ENCODE measurements around the gene SIRPA.
"Not testable (repeated sequence)": the region's sequence is repeated elsewhere in the genome, so short reads cannot be mapped to it uniquely, and the experiment has no call there.

The SIRPA gene

DNA sequence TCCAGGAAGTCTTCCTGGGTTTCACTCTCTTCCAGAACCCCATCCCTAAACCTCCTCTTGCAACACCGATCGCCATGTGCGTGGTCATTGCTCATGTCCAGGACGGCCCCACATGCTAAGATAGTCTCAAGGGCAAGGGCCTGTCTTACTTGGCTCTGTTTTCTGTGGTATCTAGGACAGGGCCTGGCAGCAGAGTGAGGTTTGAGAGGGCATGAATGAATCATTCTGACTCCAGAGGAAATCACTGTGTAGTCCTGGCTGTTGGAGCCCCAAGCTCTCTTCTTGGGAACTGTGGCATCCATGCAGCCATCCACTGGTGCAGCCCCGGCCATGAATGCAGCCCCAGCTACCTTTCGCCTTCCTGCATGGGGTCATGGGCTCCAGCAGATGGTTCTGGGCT is 12.4 kb downstream of the SIRPA start:
- no peak for DNase-seq (ENCODE audit: low read depth)

DNA sequence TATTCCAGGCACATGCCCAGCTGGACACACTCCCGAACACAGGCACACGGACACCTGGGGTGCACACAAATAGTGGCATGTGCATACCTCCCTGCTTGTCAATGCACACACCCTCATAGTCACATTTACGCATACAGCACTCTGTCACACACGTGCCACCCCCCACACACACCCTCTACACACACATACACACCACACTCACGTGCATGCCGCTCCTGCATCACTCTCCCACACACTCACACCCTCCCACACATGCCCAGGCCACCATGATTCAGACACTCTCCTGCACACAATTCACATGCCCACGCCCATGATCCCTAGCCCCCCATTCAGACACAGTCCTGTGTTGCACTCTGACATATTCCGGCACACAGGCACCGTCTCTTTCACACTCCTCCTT is 13.0 kb downstream of the SIRPA start:
- DNase-seq (ENCODE audit: low read depth) = no peak

DNA sequence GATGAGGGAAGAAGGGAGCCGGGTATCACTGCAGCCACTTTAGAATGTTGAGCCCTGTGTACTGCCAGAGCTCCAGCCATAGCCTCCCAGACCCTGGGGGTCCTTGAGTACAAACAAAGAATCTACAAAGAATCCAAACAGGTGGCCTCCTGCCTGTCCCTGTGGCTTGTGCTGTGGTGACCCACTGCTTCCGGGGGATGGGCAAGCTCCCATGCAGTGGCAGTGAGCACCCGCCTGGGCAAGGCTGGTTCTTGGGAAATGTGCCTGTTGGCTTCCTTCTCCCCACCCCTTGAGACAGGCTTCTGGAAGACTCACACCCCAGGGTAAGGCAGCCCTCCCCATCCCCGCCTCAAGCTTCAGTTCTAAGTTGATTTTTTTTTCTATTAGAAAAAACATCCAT is 13.9 kb downstream of the SIRPA start:
- no peak for DNase-seq (ENCODE audit: low read depth)

DNA sequence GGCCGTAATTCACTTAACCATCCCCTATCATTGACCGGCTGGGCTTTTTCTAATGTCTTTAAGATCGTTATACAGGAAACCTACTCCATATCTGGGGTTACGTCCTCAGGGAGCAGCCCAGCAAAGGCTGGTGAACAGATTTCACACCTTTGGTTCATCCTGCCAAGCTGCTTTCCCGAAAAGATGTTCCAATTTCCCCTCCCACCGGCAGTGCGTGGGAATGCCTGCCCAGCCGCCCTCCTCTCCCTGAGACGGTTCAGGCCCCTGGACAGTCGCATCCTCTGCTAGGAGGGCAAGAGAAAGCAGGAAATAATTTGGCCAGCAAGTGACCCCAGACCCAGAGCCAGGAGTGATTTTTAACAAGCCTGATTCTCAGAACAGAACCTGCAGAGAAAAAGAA is 16.3 kb downstream of the SIRPA start:
- DNase-seq (ENCODE audit: low read depth) = no peak

DNA sequence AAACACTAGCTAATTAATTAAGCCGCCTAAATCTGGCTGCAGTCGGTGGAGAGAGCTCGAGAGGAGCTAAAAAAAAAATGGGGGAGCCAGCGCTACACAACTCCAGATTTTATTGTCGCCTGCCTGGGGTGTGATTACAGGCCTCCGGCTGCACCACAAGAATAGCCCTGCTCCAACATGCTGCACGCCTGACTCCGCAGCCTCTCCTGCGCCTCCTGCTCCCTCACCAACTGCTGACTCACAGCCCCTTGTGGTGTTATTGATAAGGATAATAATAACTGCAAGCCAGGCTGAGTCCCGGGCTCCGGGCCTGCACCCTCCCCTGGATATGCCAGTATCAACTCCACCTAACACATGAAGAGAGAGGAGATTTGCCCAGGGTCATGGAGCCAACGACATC is 16.8 kb downstream of the SIRPA start:
- DNase-seq (ENCODE audit: low read depth) = no peak

DNA sequence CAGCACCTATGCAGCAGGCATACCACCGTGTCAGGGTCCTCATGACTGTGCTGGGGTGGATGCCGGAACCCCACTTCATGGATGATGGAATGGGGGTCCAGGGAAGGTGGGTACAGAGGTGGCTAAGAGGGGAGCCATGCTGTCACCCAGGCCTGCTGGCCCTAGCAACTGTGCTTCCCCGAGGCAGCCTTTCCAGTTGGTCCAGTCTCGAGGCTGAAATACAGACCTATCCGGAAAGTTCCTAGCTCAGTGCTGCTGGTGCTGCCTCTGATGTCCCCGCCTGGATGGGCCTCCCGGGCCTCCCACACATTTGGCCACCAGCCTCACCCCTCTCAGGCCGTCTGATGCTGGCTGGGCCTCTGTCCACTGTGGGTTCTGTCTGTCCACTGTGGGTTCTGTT is 17.4 kb downstream of the SIRPA start:
- DNase-seq (ENCODE audit: low read depth) = no peak

DNA sequence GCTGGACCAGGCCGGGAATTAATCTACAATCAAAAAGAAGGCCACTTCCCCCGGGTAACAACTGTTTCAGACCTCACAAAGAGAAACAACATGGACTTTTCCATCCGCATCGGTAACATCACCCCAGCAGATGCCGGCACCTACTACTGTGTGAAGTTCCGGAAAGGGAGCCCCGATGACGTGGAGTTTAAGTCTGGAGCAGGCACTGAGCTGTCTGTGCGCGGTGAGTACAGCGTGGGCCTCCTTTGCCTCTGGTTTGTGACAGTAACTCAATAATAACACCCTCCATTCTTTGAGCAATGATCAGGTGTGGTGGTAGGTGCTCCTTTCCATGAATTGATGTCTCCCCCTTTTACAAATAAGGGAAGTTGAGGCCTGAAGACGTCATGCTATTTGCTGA is 20.0 kb downstream of the SIRPA start:
- not testable (repeated sequence) for DNase-seq (ENCODE audit: low read depth)

DNA sequence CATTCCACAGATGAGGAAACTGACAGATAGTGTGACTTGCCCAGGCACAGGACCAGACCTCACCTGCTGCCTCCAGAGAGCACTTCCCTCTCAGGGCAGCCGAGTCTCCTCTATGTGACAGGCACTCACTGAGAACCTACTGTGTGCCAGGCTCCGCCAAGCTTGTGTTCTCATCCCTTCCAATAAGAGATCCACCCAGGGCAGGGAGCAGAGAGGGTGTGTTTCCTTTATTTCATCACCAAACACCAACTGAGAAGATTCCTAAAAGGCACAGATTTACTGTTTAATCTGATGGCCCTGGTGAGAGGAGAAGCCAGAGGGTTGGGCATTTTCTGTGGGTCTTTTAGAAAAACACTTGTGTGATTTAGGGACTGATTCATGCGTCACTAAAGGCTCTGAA is 20.5 kb downstream of the SIRPA start:
- no peak for DNase-seq (ENCODE audit: low read depth)

DNA sequence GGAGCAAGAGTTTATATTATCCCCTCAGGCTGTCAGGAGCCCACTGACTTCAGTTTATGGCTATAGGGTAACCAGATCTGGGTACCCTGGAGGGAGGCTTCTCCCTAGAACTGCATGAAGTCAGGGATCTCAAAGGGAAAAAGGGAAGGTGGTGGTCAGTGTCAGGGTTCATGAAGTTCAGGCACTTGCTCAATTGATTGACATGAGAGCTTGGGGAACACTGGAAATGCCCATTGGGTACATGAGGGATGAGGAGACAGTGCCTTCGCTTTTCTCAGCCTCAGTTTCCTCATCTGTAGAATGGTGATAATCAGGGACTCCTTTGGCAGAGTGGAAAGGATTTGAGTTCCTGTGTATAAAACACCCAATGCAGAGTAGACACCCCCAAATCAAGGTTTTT is 22.6 kb downstream of the SIRPA start:
- DNase-seq (ENCODE audit: low read depth) = no peak

DNA sequence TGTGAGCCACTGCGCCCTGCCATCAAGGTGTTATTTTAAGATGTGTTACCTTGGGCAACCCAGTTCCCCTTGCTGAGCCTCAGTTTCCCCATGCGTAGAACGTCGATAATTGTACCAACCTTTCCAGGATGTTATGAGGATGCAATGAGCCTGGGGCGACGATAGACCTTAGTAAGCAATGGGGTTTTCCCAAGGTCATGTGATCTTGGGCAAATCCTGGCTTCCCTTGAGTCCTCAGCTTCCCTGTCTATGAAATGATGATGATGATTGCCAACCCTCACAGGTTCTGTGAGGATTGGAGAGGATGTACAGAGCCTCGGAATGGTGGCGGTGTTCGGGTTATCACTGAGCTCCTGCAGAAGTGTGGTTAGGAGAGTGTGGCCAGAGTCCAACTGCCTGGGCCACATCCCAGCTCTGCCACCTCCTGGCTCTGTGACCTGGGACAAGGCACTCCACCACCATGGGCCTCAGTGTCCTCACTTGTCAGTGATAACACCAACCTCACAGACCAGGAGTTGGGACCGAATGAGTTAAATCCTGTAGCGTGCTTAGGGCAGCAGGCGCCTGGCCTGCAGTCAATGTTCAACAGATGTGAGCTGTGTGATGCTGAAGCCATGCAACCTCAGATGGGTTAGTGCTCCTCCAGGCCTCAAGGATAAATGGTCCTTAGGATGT is 23.4 kb downstream of the SIRPA start:
- DNase-seq (ENCODE audit: low read depth) = no peak

DNA sequence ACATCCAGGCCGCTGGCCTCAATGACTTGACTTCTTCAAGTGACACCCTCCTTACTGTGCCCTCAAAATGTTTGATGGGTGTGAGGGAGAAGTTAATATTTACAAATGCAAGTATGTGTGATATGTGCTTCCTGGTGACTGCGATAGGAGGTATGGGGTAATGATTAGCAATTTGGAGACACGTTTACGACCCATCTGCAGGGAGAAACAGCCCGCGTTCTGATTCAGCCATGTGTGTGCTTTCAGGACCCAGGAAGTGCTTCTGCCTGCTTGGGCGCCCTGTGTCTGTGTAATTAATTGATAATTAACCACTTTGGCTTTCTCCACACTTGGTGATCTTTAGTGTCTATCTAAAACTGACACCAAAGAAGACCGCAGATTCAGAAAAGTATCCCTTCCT is 25.0 kb downstream of the SIRPA start:
- no peak for DNase-seq (ENCODE audit: low read depth)

DNA sequence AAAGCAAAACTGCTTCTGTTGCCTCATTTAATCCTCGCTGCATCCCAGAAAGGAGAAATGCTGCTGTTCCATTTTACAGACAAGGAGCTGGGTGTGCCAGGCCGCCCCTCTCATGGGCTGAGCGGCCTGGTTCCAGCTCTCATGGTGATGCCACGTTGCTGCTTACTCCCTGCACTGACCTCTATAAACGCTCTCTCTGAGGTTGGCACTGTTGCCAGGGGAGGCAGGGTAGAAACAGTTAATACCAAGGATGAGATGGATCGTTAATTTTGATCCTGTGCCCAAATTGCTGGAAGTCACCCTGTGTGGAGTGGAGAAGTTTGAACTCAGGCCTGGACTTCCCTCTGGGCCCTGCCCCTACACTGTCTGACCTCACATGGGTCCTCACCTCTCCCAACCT is 25.6 kb downstream of the SIRPA start:
- no peak for DNase-seq (ENCODE audit: low read depth)

DNA sequence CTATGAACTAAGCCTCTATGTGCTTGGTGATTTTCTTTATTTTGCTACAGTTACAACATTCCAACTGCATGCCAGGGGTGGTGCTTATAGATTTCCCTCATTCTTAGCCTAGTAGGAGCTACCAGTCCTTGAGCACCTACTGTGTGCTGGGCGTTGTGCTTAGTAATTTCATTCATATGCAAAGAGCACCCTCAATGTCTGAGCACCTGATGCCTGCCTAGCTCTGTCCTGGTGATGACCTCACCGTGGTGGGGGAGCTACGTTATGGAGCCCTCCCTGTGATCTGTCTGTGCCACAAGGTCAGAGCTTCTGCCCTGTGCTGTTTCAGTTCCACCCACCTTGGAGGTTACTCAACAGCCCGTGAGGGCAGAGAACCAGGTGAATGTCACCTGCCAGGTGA is 26.8 kb downstream of the SIRPA start:
- DNase-seq (ENCODE audit: low read depth) = not testable (repeated sequence)

DNA sequence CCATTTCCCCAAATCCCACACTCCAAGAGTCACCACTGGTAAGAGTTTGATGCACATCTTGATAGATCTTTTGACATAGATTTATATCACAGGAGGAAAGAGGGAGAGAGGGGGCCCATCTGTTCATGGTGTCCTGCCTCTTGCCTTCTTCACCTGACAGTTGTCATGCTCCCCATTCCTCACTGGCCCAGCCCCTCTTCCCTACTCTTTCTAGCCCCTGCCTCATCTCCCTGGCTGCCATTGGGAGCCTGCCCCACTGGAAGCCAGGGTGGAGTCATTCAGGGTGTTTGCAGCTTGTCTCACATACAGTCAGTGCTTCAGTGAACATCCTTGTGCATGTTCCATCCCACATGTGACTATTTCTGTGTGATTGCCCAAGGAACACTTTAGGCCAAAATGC is 27.6 kb downstream of the SIRPA start:
- DNase-seq (ENCODE audit: low read depth) = no peak

DNA sequence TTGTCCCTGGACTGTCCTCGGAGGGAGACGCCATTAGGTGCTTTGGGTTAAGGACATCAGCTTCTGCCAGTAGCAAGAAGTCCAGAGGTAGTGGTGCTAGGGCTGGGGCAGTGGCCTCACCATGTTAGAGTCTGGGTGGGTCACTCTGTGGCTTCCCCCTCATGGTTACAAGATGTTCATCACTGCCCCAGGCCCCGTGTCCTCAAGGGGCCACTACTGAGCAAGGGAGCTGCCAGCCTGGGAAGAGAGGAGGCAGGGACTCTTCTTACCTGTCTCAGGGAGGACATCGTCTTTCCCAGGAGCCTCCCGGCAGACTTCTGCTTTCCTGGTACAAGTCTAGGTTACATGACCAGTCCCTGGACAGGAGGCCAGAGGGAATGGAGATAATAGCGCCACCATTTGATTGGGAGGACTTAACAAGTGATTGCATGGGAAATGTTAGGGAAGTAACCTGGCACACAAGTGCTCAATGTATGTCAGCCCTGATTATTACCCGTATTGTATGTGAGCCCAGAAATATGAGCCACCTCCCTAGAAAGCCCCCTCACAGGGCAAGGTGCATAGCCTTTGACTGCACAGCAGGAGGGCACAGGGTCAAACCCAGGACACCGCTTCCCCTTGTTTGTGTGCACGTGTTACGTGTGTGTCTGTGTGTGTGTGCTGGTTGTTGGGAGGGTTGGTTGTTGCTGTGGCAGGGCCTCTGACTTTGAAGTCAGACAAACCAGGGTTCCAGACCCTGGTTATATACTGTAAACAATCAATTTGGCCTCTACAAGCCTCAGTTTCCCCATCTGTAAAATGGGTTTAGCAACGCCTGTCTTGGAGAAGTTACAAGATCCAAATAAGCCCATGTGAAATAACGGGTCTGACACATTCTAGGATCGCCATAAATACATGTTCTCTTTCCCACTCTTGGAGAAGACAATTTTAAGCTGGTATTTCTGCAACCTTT is 30.0 kb downstream of the SIRPA start:
- no peak for DNase-seq (ENCODE audit: low read depth)

DNA sequence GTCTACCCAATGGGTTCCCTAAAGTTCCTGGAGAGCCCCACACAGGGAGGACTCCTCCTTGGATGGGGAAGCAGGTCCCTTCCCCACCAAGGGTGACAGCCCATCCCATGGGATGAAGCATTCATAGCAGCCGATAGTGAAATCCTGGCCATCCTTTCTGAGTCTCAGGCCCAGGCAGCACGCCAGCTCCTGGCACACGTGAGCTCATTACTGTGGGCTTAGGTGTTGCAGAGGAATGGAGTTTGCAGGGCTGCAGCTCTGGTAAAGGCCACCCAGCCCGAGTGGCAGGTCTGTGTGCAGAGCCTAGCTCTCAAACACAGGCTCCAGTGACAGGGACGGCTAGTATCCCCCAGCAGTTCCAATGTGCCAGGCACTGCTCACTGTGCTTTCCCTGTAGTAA is 31.0 kb downstream of the SIRPA start:
- no peak for DNase-seq (ENCODE audit: low read depth)

DNA sequence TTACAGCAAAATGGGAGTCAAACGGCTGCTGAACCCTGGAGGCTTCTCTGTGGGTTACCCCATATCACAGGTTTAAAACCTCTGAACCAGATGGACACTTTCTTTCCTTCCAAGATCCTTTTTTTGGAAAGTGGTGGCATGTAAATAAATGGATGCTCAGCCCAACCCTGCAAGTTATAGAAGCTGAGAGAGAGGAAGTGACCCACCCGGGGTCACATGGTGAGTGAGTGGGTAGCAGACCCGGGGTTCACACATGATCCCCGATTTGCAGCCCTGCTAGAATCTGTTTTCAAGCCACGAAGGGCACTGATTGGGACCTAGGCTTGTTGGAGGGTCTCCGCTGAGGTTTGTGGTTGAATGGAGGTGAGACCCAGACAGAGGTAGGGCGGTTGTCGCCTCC is 32.0 kb downstream of the SIRPA start:
- DNase-seq (ENCODE audit: low read depth) = no peak

DNA sequence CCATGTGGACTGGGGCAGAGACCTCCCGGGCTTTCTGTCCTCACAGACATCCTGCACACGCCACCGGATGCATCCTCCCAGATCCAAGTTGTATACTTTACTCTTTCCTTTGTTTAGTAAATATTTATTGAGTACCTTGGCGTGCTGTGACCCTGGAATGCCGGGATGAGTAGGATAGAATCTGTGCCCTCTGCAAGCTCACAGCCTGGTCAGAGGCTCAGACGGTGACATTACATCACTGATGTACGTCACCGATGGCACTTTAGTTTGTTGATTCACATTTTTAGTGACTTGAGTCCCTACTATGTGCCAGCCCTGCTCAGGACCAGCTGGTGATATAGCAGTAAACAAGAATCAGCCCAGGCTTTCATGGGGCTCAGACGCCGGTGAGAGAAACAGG is 32.9 kb downstream of the SIRPA start:
- DNase-seq (ENCODE audit: low read depth) = no peak

DNA sequence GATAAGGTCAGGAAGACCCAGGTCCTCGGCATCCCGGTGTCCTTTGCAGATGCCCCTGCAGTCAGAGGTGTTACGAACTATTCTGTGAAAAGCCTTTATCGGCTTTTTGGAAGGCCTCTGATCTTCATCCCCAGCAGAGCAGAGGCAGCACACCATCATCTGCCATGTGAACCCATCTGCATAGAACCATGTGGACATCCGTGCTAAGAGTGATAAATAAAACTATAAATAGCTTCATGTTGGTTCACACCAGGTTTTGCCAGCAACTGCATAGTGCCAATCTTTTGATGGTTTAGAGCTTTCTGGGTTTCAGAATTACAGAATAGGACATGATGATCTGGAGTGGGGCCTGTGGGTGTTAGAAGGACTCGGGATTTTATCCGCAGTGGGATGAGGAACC is 33.6 kb downstream of the SIRPA start:
- no peak for DNase-seq (ENCODE audit: low read depth)

DNA sequence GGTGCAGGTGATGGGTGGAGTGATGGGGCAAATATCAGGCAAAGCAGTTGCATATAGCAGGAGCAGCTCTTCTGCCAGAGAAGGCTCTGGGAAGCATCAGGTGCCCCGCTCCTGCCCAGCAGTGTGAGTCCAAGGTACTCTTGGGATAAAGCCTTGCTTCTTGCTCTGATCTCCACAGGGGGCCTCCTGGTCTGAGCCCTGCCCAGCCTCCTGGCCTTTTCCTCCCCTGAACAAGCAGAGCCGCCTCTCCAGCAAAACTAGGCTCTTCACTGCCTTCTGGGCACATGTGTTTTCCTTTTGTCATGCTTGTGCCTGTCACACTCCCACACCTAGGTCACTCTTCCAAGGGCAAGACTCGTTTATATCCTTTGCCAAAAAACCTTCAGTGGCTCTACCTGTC is 34.3 kb downstream of the SIRPA start:
- DNase-seq (ENCODE audit: low read depth) = no peak

DNA sequence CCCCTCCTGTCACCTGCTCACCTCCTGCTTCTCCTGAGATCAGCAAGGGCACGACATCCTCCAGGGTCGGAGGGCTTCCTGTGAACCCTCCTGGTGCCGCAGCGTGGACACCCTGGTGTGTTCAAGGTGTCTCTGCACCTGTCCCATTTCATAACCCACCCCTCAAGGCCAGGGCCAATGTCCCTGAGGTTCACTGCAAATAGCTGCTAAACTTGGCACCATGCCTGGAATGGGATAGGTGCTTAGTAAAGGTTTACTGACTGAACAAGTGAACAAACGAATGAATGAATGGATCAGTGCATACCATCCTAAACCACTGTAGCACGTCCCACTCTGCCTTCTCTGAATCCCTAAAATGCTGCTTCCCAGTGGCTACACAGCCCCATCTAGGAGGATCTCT is 35.0 kb downstream of the SIRPA start:
- DNase-seq (ENCODE audit: low read depth) = no peak

DNA sequence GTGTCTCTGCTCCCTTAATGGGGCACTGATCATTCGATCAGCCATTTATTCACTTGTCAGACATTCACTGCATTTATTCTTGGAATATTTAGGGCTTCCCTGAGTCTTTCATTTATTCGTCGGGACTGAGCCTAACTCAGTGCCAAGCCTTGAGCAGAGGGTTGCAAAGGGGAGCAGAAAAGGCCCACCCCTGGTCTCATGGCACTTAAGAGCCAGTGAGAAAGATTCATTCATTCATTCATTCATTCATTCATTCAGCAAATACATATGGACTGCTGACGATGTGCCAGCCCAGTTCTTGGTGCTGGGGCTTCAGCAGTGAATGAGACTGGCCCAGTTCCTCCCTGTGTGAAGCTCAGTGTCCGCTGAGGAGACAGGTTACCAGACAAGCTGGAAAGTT is 36.6 kb downstream of the SIRPA start:
- no peak for DNase-seq (ENCODE audit: low read depth)

DNA sequence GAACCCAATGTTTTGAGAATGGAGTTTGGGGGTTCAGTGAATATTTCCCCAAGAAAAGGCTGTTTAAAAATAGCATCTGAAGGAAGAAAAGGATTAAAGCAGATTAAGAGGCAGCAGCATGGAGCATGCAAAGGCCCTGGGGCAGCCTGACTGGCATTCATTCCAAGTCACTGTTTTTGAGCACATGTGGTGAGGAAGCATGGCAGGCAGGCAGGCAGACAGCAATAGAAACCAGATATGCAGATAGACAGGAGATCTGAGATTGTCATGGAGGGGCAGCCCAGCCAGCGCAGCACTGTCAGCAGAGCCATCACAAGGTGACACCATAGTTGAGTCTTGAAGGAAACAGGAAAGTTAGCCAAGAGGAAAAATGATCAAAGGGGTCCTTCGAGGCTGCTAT is 37.8 kb downstream of the SIRPA start:
- DNase-seq (ENCODE audit: low read depth) = no peak

DNA sequence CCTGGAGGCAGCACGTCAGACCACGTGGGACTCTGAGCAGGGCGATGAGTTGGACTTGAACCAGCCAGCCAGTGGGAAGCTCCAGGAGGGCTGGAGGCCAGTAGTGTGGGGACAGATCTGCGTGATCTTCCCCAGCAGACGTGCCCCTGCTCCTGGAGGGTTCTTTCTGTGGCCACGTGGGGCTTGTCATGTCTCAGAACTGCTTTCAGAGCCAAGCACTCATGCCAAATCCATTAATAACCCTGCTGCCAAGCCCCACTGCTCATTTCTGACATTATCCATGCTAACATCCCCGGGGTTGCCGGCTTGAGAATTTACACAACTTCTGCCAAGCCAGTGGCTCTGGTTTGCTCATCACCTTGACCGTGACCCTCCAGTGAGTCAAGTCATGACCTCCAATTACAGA is 38.3 kb downstream of the SIRPA start:
- DNase-seq (ENCODE audit: low read depth) = peak; percentile 40

Measured in GM04504 (cell line).